Common myeloid progenitor, CD34-positive (primary cell): ENCODE measurements around the gene RBFOX2.
A peak's percentile ranks its signal among the peaks of the same experiment; 100 is the strongest.
"Not testable (repeated sequence)": the region's sequence is repeated elsewhere in the genome, so short reads cannot be mapped to it uniquely, and the experiment has no call there.

ENCODE experiments used
- CTCF ChIA-PET: fragments of 350-600 bp; sonication (Branson Sonifier 250); formaldehyde crosslinking; loops from one replicate; lab custom pipeline; 2021; ENCODE audit warnings: antibody characterized with exemption; lab: Charles Lee
- POLR2A ChIA-PET: fragments of 350-600 bp; sonication (Branson Sonifier 250); formaldehyde crosslinking; loops from one replicate; lab custom pipeline; 2021; ENCODE audit warnings: antibody characterized with exemption; lab: Charles Lee
- DNase-seq, 3 donors: peaks; one replicate each; pipeline versions ENCODE4 v3.0.0 to v3.0.0-alpha.2; 2013
- H3K27ac ChIP-seq, 2 experiments: 1 replicate in 1 of 2; 2 replicates in 1 of 2; pipeline ENCODE4 v1.7.0; 2013; ENCODE audit warnings: inconsistent platforms in 2 of 2, low read length in 2 of 2, mild to moderate bottlenecking in 2 of 2, low read depth in 1 of 2, moderate library complexity in 1 of 2; ENCODE audit not compliant: severe bottlenecking in 2 of 2, insufficient read depth in 1 of 2, poor library complexity in 1 of 2
- H3K27me3 ChIP-seq, 5 experiments: replicated peaks in 2 of 5; 1 replicate in 3 of 5; 2 replicates in 2 of 5; pipeline versions ENCODE4 v1.6.1 to v1.7.0; 2013; ENCODE audit warnings: low read length in 4 of 5, mild to moderate bottlenecking in 2 of 5, moderate library complexity in 2 of 5, inconsistent platforms in 1 of 5; ENCODE audit not compliant: insufficient read depth in 5 of 5, control insufficient read depth in 4 of 5
- H3K36me3 ChIP-seq, 4 experiments: 1 replicate in 2 of 4; 2 replicates in 2 of 4; pipeline versions ENCODE4 v1.6.1 to v1.7.0; 2013; ENCODE audit warnings: low read length in 3 of 4, control low read depth in 1 of 4, mild to moderate bottlenecking in 1 of 4; ENCODE audit not compliant: control insufficient read depth in 4 of 4, insufficient read depth in 4 of 4
- H3K4me1 ChIP-seq, 4 experiments: 1 replicate in 3 of 4; 2 replicates in 1 of 4; pipeline versions ENCODE4 v1.6.1 to v1.7.1; 2013; ENCODE audit warnings: low read length in 3 of 4, mild to moderate bottlenecking in 3 of 4, control low read depth in 1 of 4, inconsistent platforms in 1 of 4, moderate library complexity in 1 of 4; ENCODE audit not compliant: control insufficient read depth in 4 of 4, insufficient read depth in 4 of 4; ENCODE audit errors: control extremely low read depth in 1 of 4
- H3K4me3 ChIP-seq, 7 experiments: 1 replicate in 4 of 7; 2 replicates in 3 of 7; pipeline versions ENCODE4 v1.5.1 to v1.7.0; 2013; ENCODE audit warnings: mild to moderate bottlenecking in 7 of 7, low read length in 6 of 7, moderate library complexity in 6 of 7, inconsistent platforms in 2 of 7, low read depth in 2 of 7, control low read depth in 1 of 7; ENCODE audit not compliant: insufficient read depth in 4 of 7, control insufficient read depth in 1 of 7; ENCODE audit errors: extremely low read depth in 1 of 7
- H3K9me3 ChIP-seq, 5 experiments: 1 replicate in 4 of 5; 2 replicates in 1 of 5; pipeline versions ENCODE4 v1.6.1 to v1.7.1; 2013; ENCODE audit warnings: low read length in 4 of 5, mild to moderate bottlenecking in 2 of 5, inconsistent platforms in 1 of 5, low read depth in 1 of 5, moderate library complexity in 1 of 5; ENCODE audit not compliant: control insufficient read depth in 4 of 5, insufficient read depth in 2 of 5; ENCODE audit errors: control extremely low read depth in 1 of 5
- WGBS: methylation state at CpG from one replicate; pipeline ENCODE4 v1.1.5; 2013; ENCODE audit not compliant: insufficient coverage; 5-methylcytosine and 5-hydroxymethylcytosine counted together

Gene RBFOX2

GRCh38 chr22:35739076-35739930, 289.3 kb downstream of the RBFOX2 start:
- DNase-seq = peak; percentile 15 to 28 (median 26)
- POLR2A ChIA-PET = interaction anchor here (0.8 kb wide), 1 partner anchor 108 kb away, joined by 3 read pairs; no protein-coding TSS in a partner anchor
- H3K4me1 ChIP-seq = peaks cover 0 to 4% (median 0%) of the 10 kb centered on the region in 4 experiments
- H3K4me3 ChIP-seq = no peak overlapping the region
- CTCF ChIA-PET = interaction anchor here (0.8 to 2.0 kb wide), 5 partner anchors 11 to 112 kb away, joined by 3 to 9 read pairs (median 4); no protein-coding TSS in a partner anchor
- H3K27ac ChIP-seq = no peak overlapping the region
- H3K9me3 ChIP-seq = no peaks in the 10 kb centered on the region
- H3K27me3 ChIP-seq = no peaks in the 10 kb centered on the region
- 96% methylated on average over 9 of the region's 12 CpGs for WGBS
- peaks cover 0 to 10% (median under 1%) of the 10 kb centered on the region in 4 experiments for H3K36me3 ChIP-seq

- DNase-seq, H3K9me3 ChIP-seq, POLR2A ChIA-PET, H3K36me3 ChIP-seq, H3K27me3 ChIP-seq, H3K4me1 ChIP-seq, H3K4me3 ChIP-seq, H3K27ac ChIP-seq: not testable (repeated sequence)
- WGBS = 96% methylated on average over 6 of the region's 6 CpGs
- CTCF ChIA-PET = interaction anchor here (1.0 to 2.0 kb wide), 2 partner anchors 107 to 111 kb away, joined by 3 to 9 read pairs; no protein-coding TSS in a partner anchor
Observed at GRCh38 chr22:35737886-35738285, 290.7 kb downstream of the RBFOX2 start.

- no peaks in the 10 kb centered on the region for H3K9me3 ChIP-seq
- DNase-seq = no peak
- peaks cover 0 to 2% (median 0%) of the 10 kb centered on the region in 4 experiments for H3K36me3 ChIP-seq
- POLR2A ChIA-PET = no interaction called here
- no peak overlapping the region for H3K4me3 ChIP-seq
- WGBS = 94% methylated on average over 12 of the region's 12 CpGs
- no peak overlapping the region for H3K27ac ChIP-seq
- CTCF ChIA-PET = no interaction called here
- H3K4me1 ChIP-seq = peaks cover 0 to 3% (median 0%) of the 10 kb centered on the region in 4 experiments
- H3K27me3 ChIP-seq = peaks cover 0 to under 1% (median 0%) of the 10 kb centered on the region in 5 experiments
Observed at GRCh38 chr22:35736701-35737100, 291.9 kb downstream of the RBFOX2 start.

DNA sequence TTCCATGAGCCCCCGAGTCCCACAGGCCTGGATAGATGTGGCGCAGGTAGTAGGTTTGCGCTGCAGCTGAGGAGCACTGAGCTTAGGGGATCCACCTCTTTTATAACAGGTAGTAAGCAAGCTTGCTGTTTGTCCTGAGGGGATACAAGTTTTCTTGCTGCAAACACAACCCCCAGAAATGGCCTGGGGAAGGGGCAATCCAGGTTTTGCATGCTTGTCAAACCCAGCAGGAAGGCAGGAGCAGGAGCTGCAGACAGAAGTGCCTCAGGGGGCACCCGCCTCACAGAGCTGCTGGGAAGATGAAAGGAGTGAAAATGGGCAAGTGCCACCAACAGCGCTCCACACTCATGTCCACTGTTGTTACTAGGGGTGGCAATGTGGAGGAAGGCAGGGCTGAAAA, 292.5 kb downstream of the RBFOX2 start:
- Histone ChIP-seq H3K4me1 (no peaks in the 10 kb centered on the region), H3K9me3 (no peaks in the 10 kb centered on the region), H3K27ac (no peak overlapping the region), H3K4me3 (no peak overlapping the region), H3K36me3 (peaks cover 0 to 2% (median 0%) of the 10 kb centered on the region in 4 experiments), H3K27me3 (peaks cover 0 to 4% (median 0%) of the 10 kb centered on the region in 5 experiments)
- POLR2A ChIA-PET = no interaction called here
- WGBS = 91% methylated on average over 3 of the region's 5 CpGs
- no peak for DNase-seq
- CTCF ChIA-PET = interaction anchor here (1.0 kb wide), 1 partner anchor 11 kb away, joined by 4 read pairs; no protein-coding TSS in a partner anchor

DNA sequence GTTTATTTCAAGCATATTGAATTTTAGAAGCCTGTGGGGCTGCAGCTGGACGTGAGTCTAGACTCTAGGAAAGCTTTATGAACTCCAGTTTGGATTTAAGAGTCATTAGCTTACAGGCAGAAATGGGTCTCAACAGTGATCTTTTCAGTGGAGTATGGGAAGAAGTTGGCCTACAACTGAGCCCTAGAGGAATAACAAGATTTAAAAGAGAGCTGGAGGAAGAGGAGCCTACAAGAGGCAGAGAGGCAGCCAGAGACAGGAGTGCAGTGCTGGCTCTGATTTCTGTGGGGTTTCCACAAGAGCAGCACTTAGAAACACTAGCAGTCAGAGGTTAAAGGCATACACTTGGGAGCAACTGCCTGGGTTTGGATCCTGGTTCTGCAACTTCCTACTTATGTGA, 293.1 kb downstream of the RBFOX2 start:
- ChIA-PET POLR2A (no interaction called here), CTCF (interaction anchor here (1.0 kb wide), 1 partner anchor 10 kb away, joined by 4 read pairs; no protein-coding TSS in a partner anchor)
- Histone ChIP-seq H3K36me3 (peaks cover 0 to 2% (median 0%) of the 10 kb centered on the region in 4 experiments), H3K27ac (no peak overlapping the region), H3K4me1 (no peaks in the 10 kb centered on the region), H3K27me3 (peaks cover 0 to 7% (median 0%) of the 10 kb centered on the region in 5 experiments), H3K9me3 (no peaks in the 10 kb centered on the region), H3K4me3 (no peak overlapping the region)
- no peak for DNase-seq
- 83% methylated on average over 1 of the region's 1 CpG for WGBS

DNA sequence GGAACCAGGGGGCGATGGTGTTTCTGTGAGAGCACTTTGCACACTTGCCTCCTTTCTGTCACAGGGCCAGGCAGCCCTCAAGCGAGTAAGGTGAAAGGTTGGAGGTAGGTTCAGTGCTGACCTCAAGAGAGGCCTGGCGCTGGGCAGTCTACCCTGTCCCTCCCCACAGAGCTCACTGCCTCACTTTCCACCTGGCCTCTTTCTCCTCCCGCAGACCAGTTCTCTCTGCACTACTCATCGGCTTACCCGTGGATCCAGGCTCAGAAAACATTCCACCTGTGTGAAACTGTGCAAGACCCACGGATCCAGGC, 294.2 kb downstream of the RBFOX2 start:
- 50% methylated on average over 2 of the region's 7 CpGs for WGBS
- DNase-seq = no peak
- H3K4me3 ChIP-seq = no peak overlapping the region
- ChIA-PET POLR2A (no interaction called here), CTCF (no interaction called here)
- H3K9me3 ChIP-seq = no peaks in the 10 kb centered on the region
- H3K27me3 ChIP-seq = peaks cover 0 to 7% (median 0%) of the 10 kb centered on the region in 5 experiments
- H3K27ac ChIP-seq = no peak overlapping the region
- peaks cover 0 to 2% (median 0%) of the 10 kb centered on the region in 4 experiments for H3K36me3 ChIP-seq
- no peaks in the 10 kb centered on the region for H3K4me1 ChIP-seq
